GM21825 (cell line): ENCODE results near the gene IGSF10.
"Not testable (repeated sequence)": the region's sequence is repeated elsewhere in the genome, so short reads cannot be mapped to it uniquely, and the experiment has no call there.

ENCODE experiments used
- ATAC-seq: cut with Tn5 transposase; IDR thresholded peaks from one replicate; pipeline ENCODE4 v1.9.1; 2021; ENCODE audit warnings: mild to moderate bottlenecking, moderate library complexity; ENCODE audit not compliant: unreplicated experiment

IGSF10 gene, protein sequence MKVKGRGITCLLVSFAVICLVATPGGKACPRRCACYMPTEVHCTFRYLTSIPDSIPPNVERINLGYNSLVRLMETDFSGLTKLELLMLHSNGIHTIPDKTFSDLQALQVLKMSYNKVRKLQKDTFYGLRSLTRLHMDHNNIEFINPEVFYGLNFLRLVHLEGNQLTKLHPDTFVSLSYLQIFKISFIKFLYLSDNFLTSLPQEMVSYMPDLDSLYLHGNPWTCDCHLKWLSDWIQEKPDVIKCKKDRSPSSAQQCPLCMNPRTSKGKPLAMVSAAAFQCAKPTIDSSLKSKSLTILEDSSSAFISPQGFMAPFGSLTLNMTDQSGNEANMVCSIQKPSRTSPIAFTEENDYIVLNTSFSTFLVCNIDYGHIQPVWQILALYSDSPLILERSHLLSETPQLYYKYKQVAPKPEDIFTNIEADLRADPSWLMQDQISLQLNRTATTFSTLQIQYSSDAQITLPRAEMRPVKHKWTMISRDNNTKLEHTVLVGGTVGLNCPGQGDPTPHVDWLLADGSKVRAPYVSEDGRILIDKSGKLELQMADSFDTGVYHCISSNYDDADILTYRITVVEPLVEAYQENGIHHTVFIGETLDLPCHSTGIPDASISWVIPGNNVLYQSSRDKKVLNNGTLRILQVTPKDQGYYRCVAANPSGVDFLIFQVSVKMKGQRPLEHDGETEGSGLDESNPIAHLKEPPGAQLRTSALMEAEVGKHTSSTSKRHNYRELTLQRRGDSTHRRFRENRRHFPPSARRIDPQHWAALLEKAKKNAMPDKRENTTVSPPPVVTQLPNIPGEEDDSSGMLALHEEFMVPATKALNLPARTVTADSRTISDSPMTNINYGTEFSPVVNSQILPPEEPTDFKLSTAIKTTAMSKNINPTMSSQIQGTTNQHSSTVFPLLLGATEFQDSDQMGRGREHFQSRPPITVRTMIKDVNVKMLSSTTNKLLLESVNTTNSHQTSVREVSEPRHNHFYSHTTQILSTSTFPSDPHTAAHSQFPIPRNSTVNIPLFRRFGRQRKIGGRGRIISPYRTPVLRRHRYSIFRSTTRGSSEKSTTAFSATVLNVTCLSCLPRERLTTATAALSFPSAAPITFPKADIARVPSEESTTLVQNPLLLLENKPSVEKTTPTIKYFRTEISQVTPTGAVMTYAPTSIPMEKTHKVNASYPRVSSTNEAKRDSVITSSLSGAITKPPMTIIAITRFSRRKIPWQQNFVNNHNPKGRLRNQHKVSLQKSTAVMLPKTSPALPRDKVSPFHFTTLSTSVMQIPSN (N-terminal part only)

DNA sequence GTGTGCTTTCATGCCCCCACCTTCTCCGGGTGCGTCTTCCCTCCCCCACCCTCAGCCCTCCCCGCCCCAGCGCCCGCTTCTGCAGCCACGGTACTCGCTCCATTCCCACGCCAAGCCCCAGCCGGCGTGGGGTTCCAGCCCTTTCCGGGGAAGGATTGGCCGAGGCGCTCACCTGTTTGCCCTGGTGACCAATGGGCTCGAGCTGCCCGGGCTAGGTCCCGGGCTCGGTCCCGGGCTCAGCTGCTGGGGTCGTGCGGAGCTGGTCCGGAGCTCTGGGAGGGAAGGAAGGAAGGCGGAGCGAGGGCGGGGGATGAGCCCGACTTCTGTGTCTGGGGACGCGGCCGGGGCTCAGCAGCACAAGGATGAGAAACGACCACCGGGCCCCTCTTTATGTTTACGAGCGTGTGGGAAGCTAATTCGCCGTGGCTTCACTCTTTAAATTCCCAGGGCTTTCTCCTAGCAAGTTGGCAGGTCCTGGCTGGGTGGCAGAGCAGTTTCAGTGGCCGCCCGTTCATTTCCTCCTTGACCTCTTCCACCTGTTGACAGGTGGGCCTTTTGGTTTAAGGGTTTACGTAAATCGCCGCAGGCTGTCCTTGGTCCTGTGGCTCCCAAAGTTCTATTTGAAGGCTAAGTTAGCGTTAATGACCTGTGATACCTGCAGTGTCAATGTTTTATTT is at the start of gene IGSF10:
Gene IGSF10 (minus strand): TSS at position 288 of the 677 bp plus-strand sequence. CDS start 2,352 bp downstream, outside the sequence.
- ATAC-seq, result no peak

DNA sequence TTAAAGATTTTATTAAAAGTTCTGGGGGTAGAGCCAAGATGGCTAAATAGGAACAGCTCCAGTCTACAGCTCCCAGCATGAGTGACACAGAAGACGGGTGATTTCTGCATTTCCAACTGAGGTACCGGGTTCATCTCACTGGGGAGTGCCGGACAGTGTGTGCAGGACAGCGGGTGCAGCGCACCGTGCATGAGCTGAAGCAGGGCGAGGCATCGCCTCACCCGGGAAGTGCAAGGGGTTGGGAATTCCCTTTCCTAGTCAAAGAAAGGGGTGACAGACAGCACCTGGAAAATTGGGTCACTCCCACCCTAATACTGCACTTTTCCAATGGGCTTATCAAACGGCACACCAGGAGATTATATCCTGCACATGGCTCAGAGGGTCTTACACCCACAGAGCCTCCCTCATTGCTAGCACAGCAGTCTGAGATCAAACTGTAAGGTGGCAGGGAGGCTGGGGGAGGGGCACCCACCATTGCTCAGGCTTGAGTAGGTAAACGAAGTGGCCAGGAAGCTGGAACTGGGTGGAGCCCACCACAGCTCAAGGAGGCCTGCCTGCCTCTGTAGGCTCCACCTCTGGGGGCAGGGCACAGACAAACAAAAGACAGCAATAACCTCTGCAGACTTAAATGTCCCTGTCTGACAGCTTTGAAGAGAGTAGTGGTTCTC is 48.7 kb upstream of the IGSF10 start:
- not testable (repeated sequence) for ATAC-seq

DNA sequence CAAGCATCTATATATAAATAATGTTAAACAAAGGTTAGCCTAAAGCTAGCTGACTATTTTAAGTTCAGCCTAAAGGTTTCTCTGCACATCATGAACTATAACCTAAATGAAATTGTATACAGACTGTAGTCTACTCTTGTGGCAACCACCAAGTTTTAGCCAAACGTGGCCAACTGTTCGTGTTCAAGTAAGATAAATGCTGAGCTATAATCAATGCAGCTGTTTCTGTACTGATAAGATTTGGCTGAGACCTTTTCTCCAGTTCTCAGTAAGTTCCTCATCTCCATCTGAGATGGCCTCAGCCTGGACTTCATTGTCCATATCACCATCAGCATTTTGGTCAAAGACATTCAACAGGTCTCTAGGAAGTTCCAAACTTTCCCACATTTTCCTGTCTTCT is 43.7 kb upstream of the IGSF10 start:
- no peak for ATAC-seq

DNA sequence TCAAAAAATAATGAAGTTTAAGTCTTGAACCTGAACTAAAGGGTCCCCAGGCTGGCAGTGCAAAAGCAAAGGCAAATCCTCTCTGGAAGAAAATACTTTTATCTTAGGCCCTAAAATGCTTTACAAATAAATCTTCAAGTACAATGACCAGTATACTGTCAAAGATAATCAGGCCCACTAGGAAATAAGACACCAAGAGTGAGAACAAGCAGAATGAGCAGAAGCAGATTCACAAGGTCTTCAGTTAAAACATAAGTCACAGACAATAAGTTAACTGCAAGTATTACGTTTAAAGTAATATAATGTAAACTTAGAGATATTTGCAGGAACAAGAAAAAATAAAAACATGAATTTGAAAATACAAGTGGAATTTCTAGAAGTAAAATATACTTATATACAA is 42.2 kb upstream of the IGSF10 start:
- no peak for ATAC-seq

DNA sequence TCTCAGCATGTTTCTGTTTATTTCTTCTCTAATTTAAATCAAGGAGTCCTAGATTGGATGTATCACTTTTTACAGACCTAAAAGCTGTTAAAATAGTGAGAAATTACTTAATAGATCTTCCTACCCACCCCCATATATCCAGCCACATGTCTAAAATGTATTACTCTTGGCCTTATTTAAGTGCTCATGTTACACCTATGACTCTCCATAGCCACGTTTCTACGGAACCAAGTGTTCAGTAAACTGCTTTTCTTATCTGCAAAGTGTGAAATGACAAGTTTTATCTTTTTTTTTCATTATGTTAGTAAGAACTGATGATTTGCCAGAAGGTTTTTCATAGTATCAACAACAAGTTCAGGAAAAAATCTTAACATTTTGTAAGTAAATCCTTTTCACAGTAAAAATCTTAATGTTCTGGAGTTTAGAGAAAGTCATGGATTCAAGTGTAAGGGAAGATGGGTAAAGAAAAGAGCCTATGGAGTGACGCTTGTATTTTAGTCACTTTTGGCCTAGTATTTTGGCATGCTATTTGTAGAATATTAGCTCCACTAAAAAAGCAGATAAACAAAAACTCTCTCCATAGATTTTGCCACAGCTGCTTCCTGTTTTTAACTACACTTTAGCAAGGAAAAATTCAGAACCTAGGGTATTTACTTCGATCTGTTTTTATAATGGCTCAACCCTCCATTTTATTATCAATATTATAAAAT is 41.2 kb upstream of the IGSF10 start:
- no peak for ATAC-seq

DNA sequence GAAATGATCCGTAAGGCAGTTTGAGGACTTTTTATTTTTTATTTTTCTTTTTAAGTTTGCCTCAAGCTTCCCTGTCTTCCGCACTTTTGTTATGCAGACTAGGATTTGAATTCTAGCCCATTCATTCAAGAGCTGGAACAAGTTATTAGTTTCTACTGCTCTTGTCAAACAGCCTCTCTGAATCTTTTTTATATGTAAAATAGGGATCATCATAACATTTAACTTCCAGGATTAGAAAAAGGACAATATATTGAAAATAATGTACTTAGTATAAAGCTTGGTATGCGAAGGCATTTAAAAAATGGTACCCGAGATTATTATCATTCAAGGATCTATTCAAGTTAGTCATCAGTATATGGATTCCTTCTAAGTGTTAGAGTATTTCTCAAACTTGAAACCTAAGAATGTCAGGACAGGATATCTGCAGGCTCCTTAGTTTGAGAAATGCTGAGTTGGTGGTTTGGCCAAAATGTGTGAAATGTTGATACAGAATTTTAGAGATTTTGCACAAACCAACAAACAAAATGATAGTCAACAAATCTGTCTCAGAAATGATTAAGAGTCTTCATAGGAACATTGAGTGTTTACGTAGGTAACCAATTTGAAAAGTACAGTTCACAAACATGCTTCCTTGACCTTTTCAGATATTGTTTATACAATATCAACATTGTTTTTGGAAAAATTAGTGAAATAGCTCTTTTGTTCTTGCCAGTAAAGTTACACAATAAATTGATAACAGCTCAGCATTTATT is 40.5 kb upstream of the IGSF10 start:
- no peak for ATAC-seq

DNA sequence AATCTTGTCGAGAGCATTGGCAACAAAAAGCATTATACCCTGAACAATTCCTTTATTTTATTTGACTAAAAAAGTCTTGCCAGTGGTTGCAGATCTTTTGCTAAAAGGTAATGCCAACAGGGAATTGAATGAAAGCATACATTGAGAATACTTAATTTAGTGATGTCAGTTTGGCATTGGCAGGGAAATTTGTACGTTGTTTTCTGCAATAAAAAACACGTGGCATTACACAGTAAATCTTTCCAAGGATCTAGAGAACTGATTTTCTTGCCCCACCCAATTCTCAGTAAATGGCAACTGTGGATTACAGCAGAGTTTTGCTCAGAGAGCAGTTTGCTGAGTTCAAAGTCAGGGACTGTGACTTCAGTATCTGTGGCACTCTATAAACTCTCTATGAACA is 38.3 kb upstream of the IGSF10 start:
- ATAC-seq, result no peak

DNA sequence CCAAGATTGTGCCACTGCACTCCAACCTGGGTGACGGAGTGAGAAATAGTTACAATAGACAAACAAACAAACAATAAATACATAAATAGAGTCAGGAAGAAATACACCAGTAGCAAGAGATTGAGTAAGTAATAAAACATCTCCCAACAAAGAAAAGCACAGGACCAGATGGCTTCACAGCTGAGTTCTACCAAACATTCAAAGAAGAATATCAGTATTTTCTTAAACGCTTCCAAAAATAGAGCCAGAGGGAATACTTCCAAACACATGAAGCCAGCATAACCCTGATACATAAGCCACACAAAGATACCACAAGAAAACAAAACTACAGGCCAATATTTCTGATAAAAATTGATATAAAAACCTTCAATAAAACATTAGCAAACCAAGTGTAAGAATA is 30.7 kb upstream of the IGSF10 start:
- ATAC-seq, result no peak

DNA sequence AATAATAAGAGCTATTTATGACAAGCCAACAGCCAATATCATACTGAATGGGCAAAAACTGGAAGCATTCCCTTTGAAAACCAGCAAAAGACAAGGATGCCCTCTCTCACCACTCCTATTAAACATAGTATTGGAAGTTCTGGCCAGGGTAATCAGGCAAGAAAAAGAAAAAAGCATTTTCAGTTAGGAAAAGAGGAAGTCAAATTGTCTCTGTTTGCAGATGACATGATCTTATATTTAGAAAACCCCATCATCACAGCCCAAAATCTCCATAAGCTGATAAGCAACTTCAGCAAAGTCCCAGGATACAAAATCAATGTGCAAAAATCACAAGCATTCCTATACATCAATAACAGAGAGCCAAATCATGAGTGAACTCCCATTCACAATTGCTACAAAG is 27.0 kb upstream of the IGSF10 start:
- ATAC-seq, result not testable (repeated sequence)

DNA sequence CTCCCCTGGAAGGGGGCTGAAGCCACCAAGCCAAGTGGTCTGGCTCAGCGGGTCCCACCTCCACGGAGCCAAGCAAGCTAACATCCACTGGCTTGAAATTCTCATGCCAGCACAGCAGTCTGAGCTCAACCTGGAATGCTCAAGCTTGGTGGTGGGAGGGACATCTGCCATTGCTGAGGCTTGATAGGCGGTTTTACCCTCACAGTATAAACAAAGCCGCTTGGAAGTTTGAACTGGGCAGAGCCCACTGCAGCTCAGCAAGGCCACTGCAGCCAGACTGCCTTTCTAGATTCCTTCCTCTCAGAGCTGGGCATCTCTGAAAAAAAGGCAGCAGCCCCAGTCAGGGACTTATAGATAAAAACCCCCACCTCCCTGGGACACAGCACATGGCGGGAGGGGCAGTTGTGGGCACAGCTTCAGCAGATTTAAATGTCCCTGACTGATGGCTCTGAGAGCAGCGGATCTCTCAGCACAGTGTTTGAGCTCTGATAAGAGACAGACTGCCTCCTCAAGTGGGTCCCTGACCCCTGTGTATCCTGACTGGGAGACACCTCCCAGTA is 23.2 kb upstream of the IGSF10 start:
- ATAC-seq, result no peak

DNA sequence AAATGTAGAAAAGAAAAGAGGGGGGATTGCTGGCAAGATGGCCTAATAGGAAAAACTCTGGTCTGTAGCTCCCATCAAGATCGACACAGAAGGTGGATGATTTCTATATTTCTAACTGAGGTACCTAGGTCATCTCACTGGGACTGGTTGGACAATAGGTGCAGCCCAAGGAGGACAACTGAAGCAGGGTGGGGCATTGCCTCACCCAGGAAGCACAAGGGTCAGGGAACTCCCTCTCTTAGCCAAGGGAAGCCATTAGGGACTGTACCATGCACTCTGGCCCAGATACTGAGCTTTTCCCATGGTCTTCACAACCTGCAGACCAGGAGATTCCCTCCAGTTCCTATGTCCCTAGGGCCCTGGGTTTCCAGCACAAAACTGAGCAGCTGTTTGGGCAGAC is 22.6 kb upstream of the IGSF10 start:
- ATAC-seq, result no peak

DNA sequence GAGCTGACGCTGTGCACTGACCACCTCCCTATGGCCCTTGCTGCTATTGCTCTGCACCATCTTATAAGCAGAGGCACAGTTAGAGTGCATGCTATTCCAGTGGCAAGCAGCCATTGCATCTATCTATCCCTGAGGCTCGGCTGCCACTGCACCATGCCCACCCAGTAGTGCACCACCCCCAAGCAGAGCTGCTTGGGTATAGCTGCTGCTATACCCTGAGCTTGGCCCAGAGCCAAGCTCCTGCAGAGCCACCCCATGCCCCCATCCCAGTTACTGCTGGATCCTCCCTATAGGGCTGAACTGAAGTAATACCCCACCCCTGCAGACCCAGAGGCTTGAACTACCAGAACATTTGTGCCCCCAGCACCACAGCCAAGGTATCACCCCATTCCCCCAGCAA is 19.6 kb upstream of the IGSF10 start:
- ATAC-seq, result no peak

DNA sequence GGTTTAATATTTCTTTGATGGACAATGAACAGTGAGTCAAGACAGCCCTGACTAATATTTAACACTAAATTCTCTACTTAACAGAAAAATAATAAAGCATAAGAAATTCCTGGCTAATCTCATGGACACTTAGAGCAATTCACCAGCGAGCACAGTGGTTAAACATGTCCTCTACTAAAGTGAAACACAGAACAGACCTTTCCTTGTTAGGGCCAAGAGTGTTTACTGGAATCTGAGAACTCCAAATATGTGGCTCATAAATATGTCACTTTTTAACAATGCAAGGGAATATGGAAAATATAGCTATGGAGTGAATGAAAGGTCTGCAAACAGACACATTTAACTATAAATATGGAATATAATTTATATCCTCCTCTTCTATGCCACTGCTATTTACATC is 18.6 kb upstream of the IGSF10 start:
- ATAC-seq, result no peak

DNA sequence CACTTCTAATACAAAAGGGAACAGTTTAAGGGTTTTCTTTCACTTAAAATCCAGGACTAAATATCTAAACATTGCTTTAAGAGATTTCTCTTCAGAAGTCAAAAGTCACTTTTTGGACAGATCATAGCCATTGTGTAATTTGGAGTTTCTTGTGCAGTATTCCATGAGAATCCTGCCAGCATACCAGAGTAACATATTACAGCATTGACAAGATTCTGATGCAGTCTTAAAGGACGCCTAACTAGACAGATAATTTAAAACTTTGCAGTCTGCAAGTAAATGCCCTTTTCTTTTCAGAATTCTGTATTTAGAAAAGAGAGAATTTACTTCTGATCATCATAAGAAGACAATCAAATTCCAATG is 17.5 kb upstream of the IGSF10 start:
- ATAC-seq, result no peak

DNA sequence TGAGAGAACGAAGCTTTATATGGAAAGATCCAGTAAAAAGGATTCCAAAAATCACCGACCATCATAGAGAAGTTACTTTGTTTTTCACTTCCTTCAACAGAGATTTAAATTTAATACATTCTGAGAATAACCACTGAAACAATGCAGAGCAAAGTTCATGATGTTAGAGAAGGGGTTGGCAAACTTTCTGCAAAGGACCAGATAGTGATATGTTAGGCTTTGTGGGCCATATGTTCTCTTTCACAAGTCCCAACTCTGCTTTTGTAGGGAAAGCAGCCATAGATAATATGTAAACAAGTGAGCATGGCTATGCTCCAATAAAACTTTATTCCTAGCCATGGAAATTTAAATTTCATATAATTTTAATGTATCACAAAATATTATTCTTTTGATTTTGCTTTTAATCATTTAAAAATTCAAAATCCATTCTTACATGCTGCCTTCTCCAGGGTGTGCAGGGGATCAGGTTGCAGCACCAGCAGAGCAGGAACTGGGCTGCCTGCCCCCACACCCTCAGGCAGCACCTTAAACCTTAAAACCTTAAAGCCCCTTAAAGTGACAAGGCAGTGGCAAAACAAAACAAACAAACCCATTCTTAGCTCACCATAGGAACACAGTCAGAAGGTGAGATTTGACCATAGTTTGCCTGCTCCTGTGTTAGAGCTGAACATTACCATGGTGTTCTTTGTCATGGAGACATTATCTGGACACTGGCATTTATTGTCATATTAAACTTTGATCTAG is 16.9 kb upstream of the IGSF10 start:
- ATAC-seq, result no peak

DNA sequence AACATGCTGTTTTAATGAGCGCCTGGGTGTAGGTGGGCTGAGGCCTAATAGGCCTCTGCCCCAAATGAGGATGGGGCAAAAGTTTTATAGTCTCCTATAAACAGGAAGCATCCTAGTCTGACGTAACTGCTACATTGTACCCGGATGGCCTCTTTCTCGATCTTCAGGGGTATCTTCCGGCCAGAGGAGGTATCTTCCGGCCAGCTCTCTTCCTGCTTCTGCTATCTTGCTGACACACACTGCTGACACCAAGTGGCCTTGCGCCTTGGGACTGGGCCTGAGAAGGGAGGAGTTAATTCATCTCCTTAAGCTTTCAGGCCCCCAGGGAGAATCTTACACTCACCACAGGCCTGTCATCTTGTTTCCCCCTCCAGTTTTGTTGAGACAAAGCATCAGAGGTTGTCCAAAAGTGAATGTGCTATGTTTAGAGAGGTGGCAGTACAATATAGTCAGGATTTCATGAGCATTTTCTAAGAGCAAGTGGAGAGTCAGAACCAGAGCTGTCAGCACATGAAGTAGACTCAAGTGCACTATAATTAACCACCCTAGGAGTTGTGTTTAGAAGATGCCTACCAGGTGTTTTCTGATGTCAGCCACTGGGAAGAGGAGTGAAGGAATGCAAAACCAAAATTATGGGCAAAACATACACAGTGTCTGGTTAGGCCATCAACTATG is 15.6 kb upstream of the IGSF10 start:
- no peak for ATAC-seq

DNA sequence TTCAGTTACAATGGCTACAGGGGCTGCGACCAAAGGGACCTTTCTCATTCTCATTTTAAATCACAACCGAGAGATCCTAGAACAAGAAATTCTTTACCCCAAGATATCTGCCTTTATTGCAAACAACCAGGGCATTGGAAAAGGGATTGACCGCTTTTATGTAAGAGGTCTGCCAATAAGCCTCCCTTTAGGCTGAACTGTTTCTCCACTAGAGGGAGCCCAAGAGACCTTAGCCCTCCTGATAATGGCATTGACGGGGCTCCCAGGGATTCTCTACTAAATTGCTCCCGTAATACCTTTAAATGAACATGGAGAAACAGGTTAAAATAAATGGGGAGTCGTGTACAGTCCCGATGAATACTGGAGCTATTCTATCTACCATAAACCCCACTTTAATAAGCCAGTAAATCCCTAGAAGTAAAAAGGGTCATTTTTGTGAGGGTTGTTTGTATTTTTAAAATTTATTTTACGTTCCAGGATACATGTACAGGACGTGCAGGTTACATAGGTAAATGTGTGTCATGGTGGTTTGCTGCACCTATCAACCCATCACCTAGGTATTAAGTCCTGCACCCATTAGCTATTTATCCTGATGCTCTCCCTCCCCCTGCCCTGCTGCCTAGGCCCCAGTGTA is 7.5 kb upstream of the IGSF10 start:
- peak; percentile 65 for ATAC-seq
